ENCODE data around the gene COL23A1.

The COL23A1 gene

DNA sequence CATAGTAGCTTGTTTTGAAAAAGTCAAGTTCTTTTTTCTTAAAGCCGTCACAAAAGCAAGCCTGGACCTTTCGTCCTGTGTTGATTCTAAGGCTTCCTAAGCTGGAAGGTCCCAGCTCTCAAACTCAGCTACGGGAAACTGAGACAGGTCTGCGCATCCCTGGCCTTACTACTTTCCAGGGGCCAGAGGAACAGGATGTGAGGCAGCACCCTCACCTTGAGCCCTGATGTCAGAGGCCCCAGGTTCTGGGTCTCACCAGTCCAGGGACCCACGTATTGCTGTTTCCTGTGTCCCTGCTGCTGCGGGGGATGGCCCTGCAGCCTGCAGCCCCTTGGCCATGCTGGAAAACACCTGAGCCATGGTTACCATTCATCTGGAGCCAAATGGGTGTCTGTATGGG is 123.9 kb downstream of the COL23A1 start:
- Mint-ChIP-seq H3K36me3 (ENCODE audit: low read depth) (no peaks in the 10 kb centered on the region), H3K9me3 (no peaks in the 10 kb centered on the region), H3K4me3 (no peak overlapping the region), H3K4me1 (peaks cover 68% of the 10 kb centered on the region), H3K27ac (peak overlapping the region in 1 of 3 experiments; percentile 49), H3K27me3 (ENCODE audit: low read depth) (peaks cover 11% of the 10 kb centered on the region)
- TF ChIP-seq, protein P1, sequence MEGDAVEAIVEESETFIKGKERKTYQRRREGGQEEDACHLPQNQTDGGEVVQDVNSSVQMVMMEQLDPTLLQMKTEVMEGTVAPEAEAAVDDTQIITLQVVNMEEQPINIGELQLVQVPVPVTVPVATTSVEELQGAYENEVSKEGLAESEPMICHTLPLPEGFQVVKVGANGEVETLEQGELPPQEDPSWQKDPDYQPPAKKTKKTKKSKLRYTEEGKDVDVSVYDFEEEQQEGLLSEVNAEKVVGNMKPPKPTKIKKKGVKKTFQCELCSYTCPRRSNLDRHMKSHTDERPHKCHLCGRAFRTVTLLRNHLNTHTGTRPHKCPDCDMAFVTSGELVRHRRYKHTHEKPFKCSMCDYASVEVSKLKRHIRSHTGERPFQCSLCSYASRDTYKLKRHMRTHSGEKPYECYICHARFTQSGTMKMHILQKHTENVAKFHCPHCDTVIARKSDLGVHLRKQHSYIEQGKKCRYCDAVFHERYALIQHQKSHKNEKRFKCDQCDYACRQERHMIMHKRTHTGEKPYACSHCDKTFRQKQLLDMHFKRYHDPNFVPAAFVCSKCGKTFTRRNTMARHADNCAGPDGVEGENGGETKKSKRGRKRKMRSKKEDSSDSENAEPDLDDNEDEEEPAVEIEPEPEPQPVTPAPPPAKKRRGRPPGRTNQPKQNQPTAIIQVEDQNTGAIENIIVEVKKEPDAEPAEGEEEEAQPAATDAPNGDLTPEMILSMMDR (IDR thresholded peaks at IDR 0.05; ENCODE audit: unreplicated experiment in 3 of 3) = no peak

DNA sequence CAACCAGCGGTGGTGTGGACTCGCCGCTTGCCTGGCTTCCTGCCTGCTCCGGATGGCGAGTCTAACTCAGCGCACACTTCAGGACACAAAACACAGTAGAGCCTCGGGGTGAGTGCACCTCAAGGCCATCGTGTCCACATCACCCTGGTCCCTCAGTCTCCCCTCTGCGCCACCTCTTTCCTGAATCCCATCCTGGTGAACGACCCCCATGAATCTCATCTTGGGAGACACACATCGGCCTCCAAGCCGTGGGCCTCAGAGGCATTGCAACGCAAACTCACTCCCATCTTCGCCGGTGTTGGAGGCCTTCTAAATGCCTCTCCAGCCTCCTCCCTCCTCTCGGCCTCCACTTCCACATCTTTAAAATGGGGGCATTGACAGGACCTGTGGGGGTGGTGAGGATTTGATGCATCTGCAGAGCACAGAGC is 124.3 kb downstream of the COL23A1 start:
- H3K9me3 Mint-ChIP-seq = no peaks in the 10 kb centered on the region
- peaks cover 11% of the 10 kb centered on the region for H3K27me3 Mint-ChIP-seq (ENCODE audit: low read depth)
- H3K4me3 Mint-ChIP-seq = no peak overlapping the region
- TF ChIP-seq, protein P1 (IDR thresholded peaks at IDR 0.05; ENCODE audit: unreplicated experiment in 3 of 3) = no peak
- peak overlapping the region in 1 of 3 experiments; percentile 29 for H3K27ac Mint-ChIP-seq
- H3K4me1 Mint-ChIP-seq = peaks cover 68% of the 10 kb centered on the region
- H3K36me3 Mint-ChIP-seq (ENCODE audit: low read depth) = no peaks in the 10 kb centered on the region

- peaks cover 11% of the 10 kb centered on the region for H3K27me3 Mint-ChIP-seq (ENCODE audit: low read depth)
- H3K27ac Mint-ChIP-seq = peak overlapping the region in 1 of 3 experiments; percentile 29
- no peak overlapping the region for H3K4me3 Mint-ChIP-seq
- H3K4me1 Mint-ChIP-seq = peaks cover 67% of the 10 kb centered on the region
- no peaks in the 10 kb centered on the region for H3K9me3 Mint-ChIP-seq
- TF ChIP-seq, protein P1 (IDR thresholded peaks at IDR 0.05; ENCODE audit: unreplicated experiment in 3 of 3) = no peak
- H3K36me3 Mint-ChIP-seq (ENCODE audit: low read depth) = no peaks in the 10 kb centered on the region
Measured at GRCh38 chr5:178465228-178465860, 124.8 kb downstream of the COL23A1 start.

DNA sequence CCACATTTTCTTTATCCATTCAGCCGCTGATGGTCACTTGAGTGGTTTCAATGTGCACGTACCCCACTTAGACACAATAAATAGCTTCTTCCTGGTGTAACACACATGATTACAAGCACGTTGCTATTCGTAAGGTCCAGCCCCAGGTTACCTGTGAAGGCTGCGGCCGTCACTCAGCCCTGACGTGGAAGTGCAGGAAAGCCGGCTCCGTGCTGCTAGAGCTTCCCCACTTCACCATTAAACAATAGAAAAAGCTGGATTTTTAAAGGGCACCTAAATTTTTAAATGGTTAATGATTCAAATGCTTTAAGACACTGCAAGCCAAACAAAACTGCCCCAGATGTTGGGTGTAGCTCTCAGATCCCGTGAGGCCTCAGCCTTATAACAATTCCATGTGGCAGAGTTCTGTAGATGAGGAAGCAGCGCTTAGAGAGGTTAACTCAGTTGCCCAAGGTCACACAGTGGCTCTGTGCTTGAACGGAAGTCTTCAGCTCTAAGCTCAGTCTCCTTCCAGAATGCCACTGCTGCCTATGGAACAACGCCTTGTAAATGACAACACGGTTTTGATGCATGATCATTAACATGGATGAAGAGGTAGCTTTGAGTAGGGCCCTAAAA is 125.7 kb downstream of the COL23A1 start:
- H3K27ac Mint-ChIP-seq = peak overlapping the region in 2 of 3 experiments; percentile 53 to 81
- peaks cover 59% of the 10 kb centered on the region for H3K4me1 Mint-ChIP-seq
- H3K36me3 Mint-ChIP-seq (ENCODE audit: low read depth) = no peaks in the 10 kb centered on the region
- TF ChIP-seq, protein P1 (IDR thresholded peaks at IDR 0.05; ENCODE audit: unreplicated experiment in 3 of 3) = no peak
- H3K9me3 Mint-ChIP-seq = no peaks in the 10 kb centered on the region
- H3K4me3 Mint-ChIP-seq = no peak overlapping the region
- H3K27me3 Mint-ChIP-seq (ENCODE audit: low read depth) = peaks cover 8% of the 10 kb centered on the region

GRCh38 chr5:178463321-178464155 is 126.7 kb downstream of the COL23A1 start:
- H3K4me1 Mint-ChIP-seq = peaks cover 50% of the 10 kb centered on the region
- H3K27me3 Mint-ChIP-seq (ENCODE audit: low read depth) = peaks cover 4% of the 10 kb centered on the region
- H3K4me3 Mint-ChIP-seq = peak overlapping the region in 2 of 3 experiments; percentile 7 to 16
- H3K27ac Mint-ChIP-seq = peak overlapping the region; percentile 37 to 81 (median 65)
- TF ChIP-seq, protein P1 (IDR thresholded peaks at IDR 0.05; ENCODE audit: unreplicated experiment in 3 of 3) = no peak
- no peaks in the 10 kb centered on the region for H3K9me3 Mint-ChIP-seq
- no peaks in the 10 kb centered on the region for H3K36me3 Mint-ChIP-seq (ENCODE audit: low read depth)

All from nephron (organoid).